ENCODE results near the gene GAST.
"Not testable (repeated sequence)": the region's sequence is repeated elsewhere in the genome, so short reads cannot be mapped to it uniquely, and the experiment has no call there.

The GAST gene

GRCh38 chr17:41711669-41712400, at the start of gene GAST:
Gene GAST (plus strand): TSS chr17:41712331. CDS start chr17:41715437, 3,106 bp downstream.
- DNase-seq: no peak

- no peak for DNase-seq
These were observed 48.5 kb upstream of the GAST start for GRCh38 chr17:41663451-41664171.

GRCh38 chr17:41664172-41664457, 48.0 kb upstream of the GAST start:
- no peak for DNase-seq

GRCh38 chr17:41664587-41665565, 47.3 kb upstream of the GAST start:
- no peak for DNase-seq

GRCh38 chr17:41665566-41666236, 46.4 kb upstream of the GAST start:
- DNase-seq: peak; percentile 91

- DNase-seq: peak; percentile 56
These were observed 45.9 kb upstream of the GAST start for GRCh38 chr17:41666237-41666641.

- DNase-seq: peak; percentile 91
These were observed 45.3 kb upstream of the GAST start for GRCh38 chr17:41666708-41667279.

GRCh38 chr17:41667280-41668041, 44.7 kb upstream of the GAST start:
- DNase-seq: no peak

GRCh38 chr17:41672153-41672552, 40.0 kb upstream of the GAST start:
- DNase-seq: no peak

GRCh38 chr17:41675157-41676057, 36.7 kb upstream of the GAST start:
- DNase-seq: not testable (repeated sequence)

- DNase-seq: no peak
These were observed 36.1 kb upstream of the GAST start for GRCh38 chr17:41676058-41676419.

- no peak for DNase-seq
These were observed 33.7 kb upstream of the GAST start for GRCh38 chr17:41678411-41678906.

- peak; percentile 76 for DNase-seq
These were observed 33.0 kb upstream of the GAST start for GRCh38 chr17:41678907-41679739.

GRCh38 chr17:41679740-41680425, 32.2 kb upstream of the GAST start:
- no peak for DNase-seq

GRCh38 chr17:41680426-41681040, 31.6 kb upstream of the GAST start:
- no peak for DNase-seq

- no peak for DNase-seq
These were observed 30.4 kb upstream of the GAST start for GRCh38 chr17:41681776-41682175.

- no peak for DNase-seq
These were observed 29.5 kb upstream of the GAST start for GRCh38 chr17:41682631-41683030.

- no peak for DNase-seq
These were observed 28.6 kb upstream of the GAST start for GRCh38 chr17:41683441-41684007.
